GM20000 (cell line): ENCODE results near the gene EVI5L.

Experiments used
- DNase-seq: peaks from one replicate; pipeline ENCODE4 v3.0.0; 2012; ENCODE audit warnings: low spot score
- CTCF ChIP-seq: IDR thresholded peaks from 2 replicates; pipeline ENCODE4 v1.5.1; 2012; ENCODE audit warnings: mild to moderate bottlenecking, control low read depth; ENCODE audit errors: extremely low read depth, missing control alignments

Gene EVI5L

GRCh38 chr19:7910321-7911161 lies 80.5 kb downstream of the EVI5L start:
- DNase-seq: no peak
- TF ChIP-seq CTCF: no peak

DNA sequence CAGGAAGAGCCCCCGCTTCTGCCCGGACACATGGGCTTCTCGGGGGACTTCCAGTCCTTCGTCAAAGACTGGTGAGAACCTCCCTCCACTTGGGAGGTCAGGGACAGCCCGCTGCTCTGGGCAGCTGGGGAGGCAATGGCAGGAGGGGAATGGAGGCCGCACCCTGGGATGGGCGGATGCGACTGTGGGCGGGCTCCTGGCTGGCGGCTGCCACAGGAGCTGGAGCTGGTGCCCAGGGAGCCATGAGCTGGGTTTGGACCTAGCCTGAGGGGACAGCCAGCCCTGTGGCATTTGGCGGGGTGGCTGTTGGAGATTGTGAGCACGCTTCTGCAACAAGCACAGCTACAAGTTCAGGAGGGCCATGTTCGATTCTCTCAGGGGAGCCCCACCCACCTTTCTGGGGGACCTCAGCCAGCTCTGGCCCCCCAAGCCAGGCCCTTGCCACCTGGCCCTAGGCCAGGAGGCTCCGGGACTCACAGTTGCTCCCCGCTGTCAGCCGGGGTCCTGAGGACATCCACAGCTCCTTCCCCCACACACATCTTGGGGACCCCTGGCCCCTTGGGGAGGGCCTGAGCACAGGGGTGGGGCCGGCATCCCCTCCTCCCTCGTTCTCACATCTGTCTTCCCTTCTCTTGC lies 81.6 kb downstream of the EVI5L start:
- TF ChIP-seq CTCF: no peak
- DNase-seq: no peak

- DNase-seq: no peak
Measured at GRCh38 chr19:7912144-7912696, 82.2 kb downstream of the EVI5L start.

DNA sequence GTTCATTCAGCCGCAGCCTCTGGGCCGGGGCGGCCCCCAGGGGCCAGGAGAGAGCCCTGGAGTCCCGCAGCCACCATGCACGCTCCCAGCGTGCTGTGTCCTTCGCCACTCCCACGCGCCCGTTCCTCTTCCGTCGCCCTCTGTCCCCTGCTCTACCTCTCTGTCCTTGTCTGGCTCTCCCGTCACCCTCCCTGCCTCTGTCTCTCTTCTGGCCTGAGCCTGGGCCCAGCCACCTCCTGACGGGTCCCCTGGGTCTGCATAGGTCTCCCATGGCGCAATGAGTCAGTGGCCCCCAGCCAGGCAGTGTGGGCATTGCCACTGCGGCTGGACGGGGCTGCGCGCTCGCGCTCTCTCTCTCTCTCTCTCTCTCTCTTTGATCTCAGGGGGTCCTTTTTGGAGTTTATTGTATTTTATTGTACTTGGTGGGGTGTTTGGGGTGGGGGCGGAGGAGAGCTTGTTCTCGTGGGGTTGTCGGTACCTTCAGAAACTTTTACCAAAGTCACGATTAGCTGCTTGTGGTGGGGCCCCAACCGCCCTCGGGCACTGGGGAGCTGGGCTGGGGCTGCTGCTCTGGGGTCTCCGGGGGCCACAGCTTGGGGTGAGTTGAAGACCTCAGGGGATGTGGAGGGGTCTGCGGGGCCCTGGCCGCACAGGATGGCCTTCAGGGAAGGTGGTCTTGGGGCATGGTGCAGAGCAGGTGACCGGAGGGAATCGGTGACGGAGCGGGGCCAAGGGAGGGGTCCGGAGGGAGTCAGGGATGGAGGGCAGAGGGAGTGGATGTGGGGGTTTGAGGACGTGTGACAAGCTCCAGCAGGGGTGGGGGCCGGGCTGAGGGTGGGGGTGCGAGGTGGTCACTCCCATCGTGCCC lies 82.9 kb downstream of the EVI5L start:
- no peak for DNase-seq
- no peak for TF ChIP-seq CTCF

More at GRCh38 chr19:7912144-7912696, 82.2 kb downstream of the EVI5L start:
- no peak for TF ChIP-seq CTCF

DNA sequence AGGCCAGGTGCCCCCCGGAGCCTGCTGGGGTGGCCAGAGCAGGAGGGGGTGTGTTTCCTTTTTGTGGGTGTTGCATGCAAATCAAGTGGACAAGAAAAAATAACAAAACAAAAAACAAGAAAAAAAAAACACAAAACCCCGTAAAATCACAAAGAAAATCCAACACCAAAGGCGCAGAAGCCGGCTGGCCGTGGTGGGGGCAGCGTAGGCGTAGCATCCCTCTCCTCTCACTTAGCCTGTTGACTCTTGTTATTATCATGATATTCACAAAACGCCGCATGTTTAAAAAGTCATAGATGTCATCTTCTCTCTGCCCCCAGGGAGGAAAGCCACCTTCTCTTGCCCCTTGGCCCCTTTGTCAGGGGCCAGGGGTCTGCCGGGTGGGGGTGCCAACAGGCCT lies 83.6 kb downstream of the EVI5L start:
- no peak for TF ChIP-seq CTCF
- DNase-seq: no peak

- TF ChIP-seq CTCF: no peak
- DNase-seq: no peak
Measured at GRCh38 chr19:7914099-7914498, 84.1 kb downstream of the EVI5L start.
